Vagina (tissue), 2 donors: ENCODE data around the gene CYBB. TPM values are rescaled to one million over a fixed set of nuclear protein-coding genes. Genes with fewer than 3 reads are reported as not detected.

Source experiments
- DNase-seq, 2 donors: peaks; one replicate each; pipeline ENCODE4 v3.0.0-alpha.2; 2017; ENCODE audit errors: extremely low spot score in 2 of 2
- H3K27ac ChIP-seq: fragments of 200-600 bp; sonication (generic); one replicate; pipeline ENCODE4 v1.5.1; 2019
- H3K27me3 ChIP-seq: fragments of 200-600 bp; sonication (generic); one replicate; pipeline ENCODE4 v1.5.1; 2019
- H3K36me3 ChIP-seq, 2 donors: fragments of 200-600 bp; sonication (generic); one replicate each; pipeline ENCODE4 v1.5.1; 2017 to 2019
- H3K4me1 ChIP-seq: fragments of 200-600 bp; sonication (generic); one replicate; pipeline ENCODE4 v1.5.1; 2019
- H3K4me3 ChIP-seq, 2 donors: fragments of 200-600 bp; sonication (generic); 1 replicate in 1 of 2; 2 replicates in 1 of 2; pipeline ENCODE4 v1.5.1; 2016 to 2019
- H3K9me3 ChIP-seq: fragments of 200-600 bp; sonication (generic); one replicate; pipeline ENCODE4 v1.5.1; 2019
- CTCF ChIP-seq, 3 experiments: fragments of 450-650 bp in 2 of 3; fragments of 200-600 bp in 1 of 3; sonication (generic) in 1 of 3; IDR thresholded peaks; one replicate each; pipeline ENCODE4 v1.5.1; 2017 to 2019; ENCODE audit warnings: antibody characterized with exemption in 3 of 3, mild to moderate bottlenecking in 2 of 3, moderate library complexity in 2 of 3
- POLR2A ChIP-seq, 2 donors: fragments of 450-650 bp; IDR thresholded peaks; one replicate each; pipeline ENCODE4 v1.6.1; 2017; ENCODE audit warnings: antibody characterized with exemption in 2 of 2, mild to moderate bottlenecking in 2 of 2, moderate library complexity in 2 of 2
- POLR2AphosphoS5 ChIP-seq, 2 donors: sonication (generic); formaldehyde crosslinking; IDR thresholded peaks; one replicate each; pipeline ENCODE4 v1.9.0; 2017; ENCODE audit warnings: antibody characterized with exemption in 2 of 2, mild to moderate bottlenecking in 2 of 2, low read depth in 1 of 2; ENCODE audit not compliant: insufficient read depth in 1 of 2
- intact Hi-C: fragments of 100-400 bp; cut with DNase I; formaldehyde crosslinking; loops from one replicate; pipeline ENCODE4 v1.15.1; 2023
- total RNA-seq: library from RNA; depleted of rRNA; stranded (reverse); fragments of >200 nt; gene quantifications from one replicate; pipeline ENCODE4 v1.2.3, GENCODE V29; 2016

Gene CYBB
- total RNA-seq, 1 donor from 2014 or later: 6.9 TPM

- Histone ChIP-seq H3K36me3 (no peaks in the 10 kb centered on the region), H3K27ac (no peak overlapping the region), H3K4me1 (peaks cover 9% of the 10 kb centered on the region), H3K4me3 (no peak overlapping the region), H3K27me3 (no peaks in the 10 kb centered on the region), H3K9me3 (no peaks in the 10 kb centered on the region)
- intact Hi-C loops: no loop called here
- TF ChIP-seq POLR2AphosphoS5 (IDR thresholded peaks at IDR 0.05; ENCODE audit: insufficient read depth in 1 of 2, low read depth in 1 of 2) (no peak), POLR2A (IDR thresholded peaks at IDR 0.05) (no peak), CTCF (IDR thresholded peaks at IDR 0.05) (no peak)
- DNase-seq: no peak
These were observed 2.0 kb downstream of the CYBB start for GRCh38 chrX:37781814-37782213.

DNA sequence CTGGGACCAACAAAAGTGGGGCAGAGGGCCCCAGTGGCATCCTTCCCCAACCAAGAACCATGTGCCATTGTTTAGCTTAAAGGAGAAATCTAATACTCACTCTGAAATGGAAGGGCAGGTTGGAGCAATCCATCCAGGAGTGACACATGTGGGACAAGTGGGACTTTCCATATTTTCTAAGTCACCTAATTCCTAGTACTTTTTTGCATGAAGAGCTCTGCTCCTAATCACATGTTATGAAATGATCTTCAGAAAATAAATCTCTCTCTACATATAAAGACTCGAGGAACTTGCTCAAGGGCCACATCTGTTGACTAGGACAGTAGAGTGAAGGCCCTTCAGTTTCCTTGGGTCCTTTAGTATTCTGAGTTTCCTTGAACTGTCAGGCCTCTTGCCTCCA is 2.5 kb downstream of the CYBB start:
- no peak for DNase-seq
- H3K27me3 ChIP-seq: no peaks in the 10 kb centered on the region
- no peaks in the 10 kb centered on the region for H3K9me3 ChIP-seq
- TF ChIP-seq POLR2A (IDR thresholded peaks at IDR 0.05) (no peak), CTCF (IDR thresholded peaks at IDR 0.05) (no peak), POLR2AphosphoS5 (IDR thresholded peaks at IDR 0.05; ENCODE audit: insufficient read depth in 1 of 2, low read depth in 1 of 2) (no peak)
- no peaks in the 10 kb centered on the region for H3K36me3 ChIP-seq
- no peak overlapping the region for H3K4me3 ChIP-seq
- peaks cover 9% of the 10 kb centered on the region for H3K4me1 ChIP-seq
- H3K27ac ChIP-seq: no peak overlapping the region
- intact Hi-C loops: no loop called here

- no peak overlapping the region for H3K4me3 ChIP-seq
- H3K4me1 ChIP-seq: peaks cover 9% of the 10 kb centered on the region
- intact Hi-C loops: no loop called here
- no peaks in the 10 kb centered on the region for H3K9me3 ChIP-seq
- TF ChIP-seq POLR2AphosphoS5 (IDR thresholded peaks at IDR 0.05; ENCODE audit: insufficient read depth in 1 of 2, low read depth in 1 of 2) (no peak), POLR2A (IDR thresholded peaks at IDR 0.05) (no peak), CTCF (IDR thresholded peaks at IDR 0.05) (no peak)
- H3K36me3 ChIP-seq: no peaks in the 10 kb centered on the region
- no peak for DNase-seq
- no peaks in the 10 kb centered on the region for H3K27me3 ChIP-seq
- H3K27ac ChIP-seq: no peak overlapping the region
These were observed 3.4 kb downstream of the CYBB start for GRCh38 chrX:37783305-37783704.

- no peak for DNase-seq
- no peak overlapping the region for H3K4me3 ChIP-seq
- H3K9me3 ChIP-seq: no peaks in the 10 kb centered on the region
- no peaks in the 10 kb centered on the region for H3K36me3 ChIP-seq
- TF ChIP-seq POLR2A (IDR thresholded peaks at IDR 0.05): no peak
- no peak for TF ChIP-seq POLR2AphosphoS5 (IDR thresholded peaks at IDR 0.05; ENCODE audit: insufficient read depth in 1 of 2, low read depth in 1 of 2)
- no peak for TF ChIP-seq CTCF (IDR thresholded peaks at IDR 0.05)
- H3K27ac ChIP-seq: no peak overlapping the region
- no peaks in the 10 kb centered on the region for H3K27me3 ChIP-seq
- H3K4me1 ChIP-seq: peaks cover 9% of the 10 kb centered on the region
- intact Hi-C loops: no loop called here
These were observed 5.7 kb downstream of the CYBB start for GRCh38 chrX:37785569-37785968.

DNA sequence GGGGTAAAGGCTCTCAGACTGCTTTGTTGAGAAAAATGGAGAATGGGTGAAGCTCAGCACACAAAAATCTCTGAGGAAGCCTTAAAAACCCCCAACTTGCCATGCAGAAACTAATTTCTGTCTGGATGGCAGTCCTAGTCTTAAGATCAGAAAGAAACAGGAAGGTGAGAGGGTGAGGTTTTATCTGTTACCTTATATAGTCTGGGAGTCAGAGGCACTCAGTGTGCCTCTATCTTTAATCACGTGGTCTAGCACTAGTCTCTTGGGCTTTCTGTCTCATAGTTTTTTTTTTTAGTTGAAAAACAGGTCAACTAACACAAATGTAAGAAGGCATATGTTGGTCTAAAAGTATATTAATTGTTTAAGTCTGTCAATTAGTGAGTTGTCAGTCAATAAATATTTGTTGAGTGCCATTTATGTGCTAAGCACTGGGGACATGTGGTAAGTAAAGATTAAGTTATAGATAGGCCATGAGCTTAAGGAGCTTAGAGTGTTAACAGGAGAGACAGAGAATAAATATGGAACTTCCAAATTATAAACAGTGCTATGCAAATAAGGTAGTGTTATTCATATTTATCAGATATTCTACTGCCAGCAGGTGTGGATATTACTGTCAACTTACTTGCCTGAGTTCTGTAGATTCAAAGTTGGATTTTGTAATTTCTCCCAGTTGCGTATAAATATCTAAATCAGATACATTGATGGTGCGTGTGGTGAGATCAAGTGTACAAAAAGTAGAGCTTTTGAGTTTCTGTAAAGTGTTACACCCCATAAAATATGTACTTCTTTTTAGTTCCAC is 7.0 kb downstream of the CYBB start:
- H3K27me3 ChIP-seq: no peaks in the 10 kb centered on the region
- H3K4me1 ChIP-seq: peaks cover 9% of the 10 kb centered on the region
- H3K36me3 ChIP-seq: no peaks in the 10 kb centered on the region
- DNase-seq: no peak
- TF ChIP-seq POLR2AphosphoS5 (IDR thresholded peaks at IDR 0.05; ENCODE audit: insufficient read depth in 1 of 2, low read depth in 1 of 2) (no peak), CTCF (IDR thresholded peaks at IDR 0.05) (no peak), POLR2A (IDR thresholded peaks at IDR 0.05) (no peak)
- intact Hi-C loops: no loop called here
- H3K9me3 ChIP-seq: no peaks in the 10 kb centered on the region
- no peak overlapping the region for H3K27ac ChIP-seq
- no peak overlapping the region for H3K4me3 ChIP-seq
